HG03175 (cell line): Measurements from ENCODE around the gene NOX3.
"Not testable (repeated sequence)": the region's sequence is repeated elsewhere in the genome, so short reads cannot be mapped to it uniquely, and the experiment has no call there.

Experiments used
- ATAC-seq: cut with Tn5 transposase; IDR thresholded peaks from one replicate; pipeline ENCODE4 v1.9.1; 2021; ENCODE audit warnings: mild to moderate bottlenecking, moderate library complexity; ENCODE audit not compliant: unreplicated experiment

The NOX3 gene

DNA sequence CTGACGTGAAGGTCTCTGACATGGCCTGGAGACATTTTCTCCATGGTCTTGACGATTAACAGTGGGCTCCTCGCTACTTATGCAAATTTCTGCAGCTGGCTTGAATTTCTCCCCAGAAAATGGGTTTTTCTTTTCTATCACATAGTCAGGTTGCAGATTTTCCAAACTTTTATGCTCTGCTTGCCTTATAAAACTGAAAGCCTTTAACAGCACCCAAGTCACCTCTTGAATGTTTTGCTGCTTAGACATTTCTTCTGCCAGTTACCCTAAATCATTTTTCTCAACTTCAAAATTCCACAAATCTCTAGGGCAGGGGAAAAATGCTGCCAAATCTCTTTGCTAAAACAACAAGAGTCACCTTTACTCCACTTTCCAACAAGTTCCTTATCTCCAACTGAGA, 12.9 kb upstream of the NOX3 start:
- not testable (repeated sequence) for ATAC-seq

DNA sequence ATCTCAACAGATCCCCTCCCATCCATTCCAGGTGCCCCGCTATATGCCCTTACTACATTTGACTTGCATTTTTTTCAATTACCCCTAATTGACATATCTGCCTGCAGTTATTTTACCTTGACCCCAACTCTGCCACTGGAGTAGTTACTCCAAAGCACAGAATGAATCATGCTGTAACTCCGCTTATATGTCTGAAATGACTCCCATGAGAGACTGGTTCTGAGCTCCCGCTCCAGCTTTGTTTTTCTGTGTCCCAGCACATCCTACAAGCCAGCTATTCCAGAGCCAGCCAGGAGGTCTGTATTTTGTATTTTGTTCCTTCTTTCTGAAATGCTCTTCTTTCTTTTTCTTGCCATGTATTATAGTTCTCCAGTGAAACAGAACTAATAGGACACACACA, 10.9 kb upstream of the NOX3 start:
- no peak for ATAC-seq

GRCh38 chr6:155461556-155461955, 5.9 kb upstream of the NOX3 start:
- ATAC-seq = no peak

DNA sequence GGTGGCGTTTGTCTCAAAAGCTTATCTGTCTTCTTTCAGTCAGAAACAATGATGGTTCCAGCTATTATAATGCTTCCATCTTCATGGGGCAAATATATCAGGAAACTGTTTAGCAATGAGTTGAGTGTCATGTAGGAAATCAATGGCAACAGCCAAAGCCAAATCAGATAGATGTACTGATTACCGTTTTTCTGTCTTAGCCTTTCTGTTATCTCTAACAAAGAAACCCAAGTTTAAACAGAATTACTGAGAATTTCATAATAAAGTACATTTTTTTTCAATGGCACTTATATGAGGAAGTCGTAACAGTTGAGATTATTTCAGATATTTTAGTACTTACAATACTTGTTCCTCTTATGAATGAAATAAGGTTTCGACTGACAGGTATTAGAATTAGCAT, 1.2 kb downstream of the NOX3 start:
- ATAC-seq = no peak

GRCh38 chr6:155454008-155454407, 1.6 kb downstream of the NOX3 start:
- no peak for ATAC-seq

DNA sequence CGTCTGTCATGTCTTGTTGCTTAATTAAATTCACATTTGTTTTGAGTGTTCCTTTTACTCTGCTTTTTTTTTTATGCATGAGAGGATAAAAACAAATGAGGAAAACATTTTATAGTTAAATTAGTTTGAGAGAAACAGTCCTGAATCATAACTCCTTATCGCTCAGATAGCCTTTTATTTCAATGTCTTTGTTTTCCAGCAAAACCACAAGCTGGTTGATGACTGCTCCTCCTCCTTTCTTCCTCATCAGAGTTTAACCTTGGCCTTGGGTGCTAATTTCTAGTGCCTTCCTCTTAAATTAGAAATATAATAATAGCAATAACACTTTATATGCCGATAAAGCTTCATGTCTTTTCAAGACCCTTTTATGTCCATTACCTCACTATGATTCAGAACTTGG, 3.1 kb downstream of the NOX3 start:
- ATAC-seq = no peak

GRCh38 chr6:155451530-155451929, 4.1 kb downstream of the NOX3 start:
- ATAC-seq = not testable (repeated sequence)

GRCh38 chr6:155450240-155450581, 5.4 kb downstream of the NOX3 start:
- no peak for ATAC-seq

- ATAC-seq = no peak
These were observed 6.0 kb downstream of the NOX3 start for GRCh38 chr6:155449450-155450239.

GRCh38 chr6:155448668-155449449, 6.8 kb downstream of the NOX3 start:
- ATAC-seq = no peak

DNA sequence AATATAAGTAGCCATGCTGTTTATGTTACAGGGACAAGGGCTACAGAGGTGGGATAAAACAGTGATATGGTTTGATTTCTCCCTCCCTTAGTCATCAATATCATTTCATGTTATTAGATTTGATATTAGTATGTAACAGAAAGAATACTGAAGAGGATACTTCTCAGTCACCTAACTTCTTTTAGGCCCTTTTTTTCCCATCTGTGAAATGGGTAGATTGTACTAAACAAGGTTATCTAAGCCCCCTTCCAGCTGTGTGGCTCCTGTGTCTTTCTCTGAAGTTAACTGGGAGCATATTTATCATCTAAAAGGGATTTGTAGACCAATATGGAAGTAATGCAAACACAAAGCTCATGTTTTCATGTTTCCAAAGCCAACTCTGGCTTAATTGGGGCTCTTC, 7.7 kb downstream of the NOX3 start:
- no peak for ATAC-seq

- no peak for ATAC-seq
These were observed 10.4 kb downstream of the NOX3 start for GRCh38 chr6:155444952-155445903.

DNA sequence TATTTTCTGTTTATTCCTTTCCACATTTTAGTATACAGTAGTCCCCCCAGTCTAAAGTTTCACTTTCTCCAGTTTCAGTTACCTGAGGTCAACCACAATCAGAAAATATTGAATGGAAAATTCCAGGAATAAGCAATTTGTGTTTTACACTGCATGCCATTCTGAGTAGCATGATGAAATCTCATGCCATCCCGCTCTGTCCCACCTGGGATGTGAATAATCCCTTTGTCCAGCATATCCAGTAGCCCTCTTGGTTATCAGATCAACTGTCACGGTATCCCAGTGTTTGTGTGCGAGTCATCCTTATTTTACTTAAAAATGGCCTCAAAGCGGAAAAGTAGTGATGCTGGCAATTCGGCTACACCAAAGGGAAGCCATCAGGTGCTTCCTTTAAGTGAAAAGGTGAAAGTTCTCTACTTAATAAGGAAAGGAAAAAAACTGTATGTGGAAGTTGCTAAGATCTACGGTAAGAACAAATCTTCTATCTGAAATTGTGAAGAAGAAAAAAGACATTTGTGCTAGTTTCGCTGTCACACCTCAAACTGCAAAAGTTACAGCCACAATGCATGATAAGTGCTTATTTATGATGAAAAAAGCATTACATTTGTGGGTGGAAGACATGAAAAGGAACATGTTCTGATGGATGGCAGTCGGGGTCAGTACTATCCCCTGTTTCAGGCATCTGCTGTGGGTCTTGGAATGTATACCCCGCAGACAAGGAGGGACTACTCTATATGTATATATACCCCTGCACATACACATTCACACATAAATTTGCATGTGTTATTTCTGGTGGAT, 11.3 kb downstream of the NOX3 start:
- ATAC-seq = no peak

DNA sequence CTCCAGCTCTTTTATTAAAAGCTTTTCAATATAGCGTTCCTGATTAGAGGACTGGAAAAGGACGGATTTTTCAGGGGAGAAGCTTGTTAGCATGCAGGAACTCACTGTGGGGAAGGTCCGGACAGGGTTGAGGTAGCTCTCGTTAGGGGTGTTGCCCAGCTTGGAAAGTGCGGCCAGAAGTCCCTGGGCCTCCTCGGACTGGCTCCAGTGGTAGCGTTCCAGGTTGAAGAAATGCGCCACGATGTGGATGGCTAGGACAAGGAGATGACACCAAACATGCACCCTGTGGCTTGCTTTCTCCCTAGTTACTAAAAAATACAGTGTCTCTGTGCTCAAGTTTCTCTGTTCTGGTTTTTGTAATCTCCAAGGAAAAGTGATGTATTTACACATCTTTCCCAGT, 12.5 kb downstream of the NOX3 start:
- ATAC-seq = no peak

GRCh38 chr6:155442562-155442961, 13.1 kb downstream of the NOX3 start:
- no peak for ATAC-seq

DNA sequence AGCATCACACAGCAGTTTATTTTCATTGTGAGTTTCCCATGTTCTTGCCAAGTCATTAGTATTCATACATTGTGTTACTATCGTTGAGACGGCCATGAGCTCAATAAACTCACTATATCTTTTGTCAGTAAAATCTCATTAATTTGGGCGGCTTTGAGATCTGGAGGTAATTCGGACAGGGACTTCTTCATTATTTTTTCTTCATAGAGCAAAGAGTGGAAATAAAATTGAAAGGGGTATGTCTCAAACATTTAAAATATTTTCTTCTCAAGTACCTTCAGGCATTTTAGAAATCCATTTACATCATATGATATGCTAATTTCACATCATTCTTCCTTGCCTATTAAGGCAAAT, 14.6 kb downstream of the NOX3 start:
- no peak for ATAC-seq

DNA sequence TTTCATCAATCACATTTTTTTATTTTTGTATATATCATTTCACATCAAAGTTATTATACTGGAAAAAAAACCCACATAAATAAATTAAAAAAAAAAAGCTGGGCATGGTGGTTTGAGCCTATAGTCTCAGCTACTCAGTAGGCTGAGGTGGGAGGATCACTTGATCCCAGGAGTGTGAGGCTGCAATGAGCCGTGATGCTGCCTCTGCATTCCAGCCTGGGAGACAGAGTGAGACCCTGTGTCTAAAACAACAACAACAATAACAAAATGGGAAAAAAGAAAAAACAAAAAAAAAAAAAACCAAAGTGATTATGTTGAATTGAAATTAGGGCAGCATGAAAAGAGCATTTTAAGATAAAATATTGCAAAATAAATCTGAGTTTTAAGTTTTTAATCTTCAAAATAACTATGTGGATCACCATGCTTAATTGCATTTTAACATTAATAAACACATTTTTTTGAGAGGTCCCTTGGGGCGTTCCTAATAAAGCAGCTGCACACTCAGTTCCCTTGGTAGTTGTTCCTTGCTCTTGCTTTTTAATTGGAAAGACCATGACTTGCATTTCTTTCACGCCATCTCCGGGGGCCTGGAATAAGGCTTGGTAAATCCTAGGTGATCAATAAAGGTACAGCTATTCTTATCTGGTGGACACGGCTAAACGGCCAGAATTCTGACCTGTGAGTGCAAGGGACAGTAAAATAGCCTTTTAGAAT, 15.1 kb downstream of the NOX3 start:
- ATAC-seq = no peak

DNA sequence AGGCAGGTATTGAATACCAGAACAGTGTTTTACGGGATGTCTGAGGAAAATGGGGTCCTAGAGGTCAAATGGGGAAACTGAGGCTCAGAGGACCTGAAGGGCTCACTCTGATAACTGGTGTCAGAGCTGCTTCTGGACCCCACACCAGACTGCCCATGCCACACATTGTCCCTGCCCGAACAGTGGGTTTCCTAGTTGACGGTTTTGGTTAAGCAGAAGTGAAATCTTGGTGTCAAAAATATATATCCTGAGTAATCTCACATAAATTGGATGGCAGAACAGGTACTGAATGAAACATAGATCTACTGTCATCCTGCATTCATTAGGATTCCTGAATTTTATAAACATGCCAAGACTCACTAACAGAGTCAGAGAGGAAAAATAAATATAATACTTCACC, 16.3 kb downstream of the NOX3 start:
- no peak for ATAC-seq

DNA sequence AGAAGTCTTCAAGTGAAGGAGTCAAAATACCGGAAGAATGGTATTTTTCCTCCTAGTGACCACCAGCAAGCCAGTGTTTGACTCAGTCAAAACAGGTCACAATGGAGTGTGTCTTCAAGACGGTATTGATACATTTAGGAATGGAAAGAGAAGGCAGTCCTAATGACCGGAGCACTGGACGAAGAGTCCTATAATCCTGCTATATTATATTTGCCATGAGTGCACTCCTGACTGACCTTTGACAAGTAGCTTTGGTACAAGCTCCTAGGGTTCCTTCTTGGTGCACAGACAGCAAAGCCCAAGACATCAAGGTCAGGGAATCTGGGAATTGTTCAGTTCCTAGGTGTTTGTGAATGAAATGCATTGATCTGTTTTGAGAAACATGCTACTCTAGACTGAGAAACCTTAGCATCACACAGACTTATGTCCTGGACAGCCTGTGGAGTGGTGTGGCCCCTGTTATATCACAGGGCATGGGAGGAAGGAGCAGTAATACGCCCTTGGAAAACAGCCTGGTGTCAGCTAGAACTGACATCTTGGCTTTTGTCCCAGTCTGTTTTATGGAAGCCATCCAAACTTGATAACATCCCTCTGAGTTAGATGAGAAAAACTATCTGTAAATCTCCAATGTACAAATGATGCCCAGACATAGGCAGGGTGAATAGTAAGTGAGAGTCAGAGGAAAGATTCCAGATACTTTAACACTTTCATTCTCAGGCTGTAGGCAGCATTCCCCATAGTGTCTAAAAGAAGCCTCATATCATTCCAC, 18.5 kb downstream of the NOX3 start:
- no peak for ATAC-seq
